B cell (primary cell): ENCODE measurements around the gene TCAP. TPM values are rescaled to one million over a fixed set of nuclear protein-coding genes. Genes with fewer than 3 reads are reported as not detected.

Experiments
- ATAC-seq: fragments of 200-7000 bp; cut with Tn5 transposase; one replicate; pipeline ENCODE4 v1.10.0; 2021; ENCODE audit warnings: low read depth, mild to moderate bottlenecking, moderate number of reproducible peaks, moderate library complexity
- CTCF ChIA-PET: fragments of 350-600 bp; sonication (Branson Sonifier 250); formaldehyde crosslinking; loops from one replicate; lab custom pipeline; 2021; ENCODE audit warnings: antibody characterized with exemption, inconsistent platforms; lab: Charles Lee
- POLR2A ChIA-PET: fragments of 350-600 bp; sonication (Branson Sonifier 250); formaldehyde crosslinking; loops from one replicate; lab custom pipeline; 2021; ENCODE audit warnings: antibody characterized with exemption; lab: Charles Lee
- DNase-seq: peaks from one replicate; pipeline ENCODE4 v3.0.0; 2013
- H2AFZ ChIP-seq: 2 replicates; pipeline ENCODE4 v1.6.1; 2012; ENCODE audit warnings: mild to moderate bottlenecking, low read depth, low read length; ENCODE audit not compliant: insufficient read depth, poor library complexity, severe bottlenecking
- H3K27ac ChIP-seq, 2 donors: 1 replicate in 1 of 2; 2 replicates in 1 of 2; pipeline ENCODE4 v1.5.1; 2012 to 2013; ENCODE audit warnings: low read length in 2 of 2, mild to moderate bottlenecking in 2 of 2, moderate library complexity in 1 of 2
- H3K27me3 ChIP-seq, 4 experiments: fragments of 200-600 bp in 1 of 4; sonication (generic) in 1 of 4; replicated peaks in 1 of 4; 1 replicate in 2 of 4; 2 replicates in 2 of 4; pipeline versions ENCODE4 v1.6.1 to v1.7.0; 2013 to 2016; ENCODE audit warnings: low read length in 3 of 4, mild to moderate bottlenecking in 2 of 4, mixed read lengths in 1 of 4, moderate library complexity in 1 of 4; ENCODE audit not compliant: insufficient read depth in 4 of 4, control insufficient read depth in 3 of 4; ENCODE audit errors: control extremely low read depth in 1 of 4
- H3K36me3 ChIP-seq, 2 experiments: replicated peaks in 1 of 2; 1 replicate in 1 of 2; 2 replicates in 1 of 2; pipeline versions ENCODE4 v1.6.1 to v1.7.1; 2013; ENCODE audit warnings: low read length in 1 of 2; ENCODE audit not compliant: insufficient read depth in 2 of 2, control insufficient read depth in 1 of 2; ENCODE audit errors: control extremely low read depth in 1 of 2, extremely low read depth in 1 of 2
- H3K4me1 ChIP-seq, 2 donors: fragments of 200-600 bp in 1 of 2; sonication (generic) in 1 of 2; 1 replicate in 1 of 2; 2 replicates in 1 of 2; pipeline versions ENCODE4 v1.5.1 to v1.6.1; 2013 to 2017; ENCODE audit warnings: low read length in 2 of 2; ENCODE audit not compliant: control insufficient read depth in 2 of 2, insufficient read depth in 2 of 2
- H3K4me2 ChIP-seq: replicated peaks from 2 replicates; pipeline ENCODE3; 2012; ENCODE audit warnings: mild to moderate bottlenecking, low read depth, low read length; ENCODE audit not compliant: poor library complexity, severe bottlenecking
- H3K4me3 ChIP-seq, 5 experiments: fragments of 200-600 bp in 1 of 5; sonication (generic) in 1 of 5; 1 replicate in 3 of 5; 2 replicates in 2 of 5; pipeline versions ENCODE4 v1.5.1 to v1.7.0; 2011 to 2016; ENCODE audit warnings: low read length in 4 of 5, mild to moderate bottlenecking in 4 of 5, low read depth in 2 of 5, control low read depth in 1 of 5, moderate library complexity in 1 of 5; ENCODE audit not compliant: insufficient read depth in 1 of 5; ENCODE audit errors: control extremely low read depth in 1 of 5, extremely low read depth in 1 of 5
- H3K79me2 ChIP-seq: fragments of 200-600 bp; sonication (generic); one replicate; pipeline ENCODE4 v1.6.0; 2016; ENCODE audit warnings: low read length; ENCODE audit not compliant: control insufficient read depth, insufficient read depth
- H3K9ac ChIP-seq: fragments of 200-600 bp; sonication (generic); 2 replicates; pipeline ENCODE4 v1.6.1; 2017; ENCODE audit warnings: mild to moderate bottlenecking, low read length, moderate library complexity
- H3K9me3 ChIP-seq, 3 donors: one replicate each; pipeline versions ENCODE4 v1.6.1 to v1.7.1; 2013; ENCODE audit warnings: low read length in 2 of 3; ENCODE audit not compliant: control insufficient read depth in 2 of 3, insufficient read depth in 1 of 3; ENCODE audit errors: control extremely low read depth in 1 of 3
- H4K20me1 ChIP-seq: 2 replicates; pipeline ENCODE4 v1.6.0; 2012; ENCODE audit warnings: mild to moderate bottlenecking, low read length; ENCODE audit not compliant: insufficient read depth, control insufficient read depth, poor library complexity, severe bottlenecking
- H3K27ac Mint-ChIP-seq: one replicate; pipeline ENCODE4 v1.8.0; 2021; ENCODE audit warnings: mixed read lengths
- H3K27me3 Mint-ChIP-seq: one replicate; pipeline ENCODE4 v1.8.0; 2021; ENCODE audit warnings: mixed read lengths
- H3K4me1 Mint-ChIP-seq: one replicate; pipeline ENCODE4 v1.8.0; 2021; ENCODE audit warnings: mixed read lengths
- H3K4me3 Mint-ChIP-seq: one replicate; pipeline ENCODE4 v1.8.0; 2021; ENCODE audit warnings: mixed read lengths
- H3K9me3 Mint-ChIP-seq: one replicate; pipeline ENCODE4 v1.8.0; 2022; ENCODE audit warnings: mixed read lengths; ENCODE audit not compliant: insufficient read depth
- CTCF ChIP-seq: fragments of 200-600 bp; IDR thresholded peaks from one replicate; pipeline ENCODE4 v1.8.0; 2022; ENCODE audit warnings: antibody characterized with exemption, mild to moderate bottlenecking
- EZH2 ChIP-seq: IDR thresholded peaks from 2 replicates; pipeline ENCODE4 v1.6.1; 2012; ENCODE audit warnings: borderline replicate concordance, low read depth, mild to moderate bottlenecking, moderate library complexity, low read length; ENCODE audit not compliant: insufficient read depth, poor library complexity, severe bottlenecking
- WGBS: methylation state at CpG from one replicate; pipeline ENCODE4 v1.1.5; 2013; ENCODE audit warnings: missing lambda C conversion rate; ENCODE audit not compliant: insufficient coverage; 5-methylcytosine and 5-hydroxymethylcytosine counted together
- intact Hi-C: fragments of 100-400 bp; cut with micrococcal nuclease; formaldehyde crosslinking; loops from one replicate; pipeline ENCODE4 v1.10.0; 2022
- polyA plus RNA-seq: library from polyadenylated mRNA; depleted of rRNA; stranded (reverse); fragments of >200 nt; gene quantifications from 2 replicates; pipeline ENCODE4 v1.2.3, GENCODE V29; 2012
- total RNA-seq, 2 donors: library from RNA; stranded (reverse); fragments of 120-200 nt in 1 of 2; gene quantifications; 1 replicate in 1 of 2; 2 replicates in 1 of 2; pipeline versions ENCODE4 v1.2.3 to v1.2.4, GENCODE V29; 2013 to 2022

The TCAP gene
- total and polyA plus RNA-seq, 2 donors (not counting 1 experiment from before 2014, with no cell fraction given): 3.8 to 5.1 TPM

- Histone ChIP-seq H2AFZ (no peak overlapping the region), H4K20me1 (no peaks in the 10 kb centered on the region), H3K9me3 (no peaks in the 10 kb centered on the region), H3K4me2 (peak overlapping the region; percentile 97), H3K9ac (no peak overlapping the region), H3K4me3 (no peak overlapping the region), H3K79me2 (peaks cover 4% of the 10 kb centered on the region), H3K36me3 (no peaks in the 10 kb centered on the region), H3K4me1 (peaks cover 25 to 46% of the 10 kb centered on the region in 2 donors), H3K27me3 (peaks cover 0 to 12% (median 0%) of the 10 kb centered on the region in 4 experiments), H3K27ac (no peak overlapping the region)
- intact Hi-C loops: no loop called here
- H3K27me3 Mint-ChIP-seq: peaks cover 8% of the 10 kb centered on the region
- WGBS: 63% methylated on average over 8 of the region's 13 CpGs
- H3K4me1 Mint-ChIP-seq: peaks cover 29% of the 10 kb centered on the region
- POLR2A ChIA-PET: interaction anchor here (0.6 to 1.8 kb wide), 3 partner anchors 12 to 68 kb away, joined by 3 read pairs; no protein-coding TSS in a partner anchor
- DNase-seq (no peak), ATAC-seq (no peak)
- H3K4me3 Mint-ChIP-seq: peak overlapping the region; percentile 88
- CTCF ChIA-PET: interaction anchor here (0.6 to 13.0 kb wide), 12 partner anchors 9 to 361 kb away, joined by 3 to 262 read pairs (median 34); partner anchors contain the start of genes MIEN1, PNMT, PSMD3 and STARD3
- H3K9me3 Mint-ChIP-seq: no peaks in the 10 kb centered on the region
- H3K27ac Mint-ChIP-seq: no peak overlapping the region
- TF ChIP-seq CTCF (no peak), EZH2 (no peak)
These were observed 46.0 kb upstream of the TCAP start for GRCh38 chr17:39618956-39619785.

DNA sequence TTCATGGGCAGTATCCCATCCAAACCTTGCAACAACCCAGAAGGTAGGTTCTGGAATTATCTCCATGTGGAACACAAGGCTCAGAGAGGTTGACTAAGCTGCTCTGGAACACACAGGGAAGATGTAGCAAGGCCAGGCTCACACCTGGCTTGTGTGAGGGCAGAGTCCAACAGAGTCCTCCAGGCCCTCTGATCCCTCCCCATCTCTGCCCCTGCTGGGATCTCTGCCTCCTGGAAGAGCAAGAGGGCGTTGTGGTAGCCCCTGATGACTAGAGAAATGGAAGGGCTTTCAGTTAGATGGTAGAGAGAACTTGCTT lies 45.4 kb upstream of the TCAP start:
- H3K4me3 Mint-ChIP-seq: peak overlapping the region; percentile 88

More for the DNA sequence above, 45.4 kb upstream of the TCAP start:
- intact Hi-C loops: loop anchor here (5.0 kb wide), 1 partner anchor 113 kb away; the partner anchor contains the start of gene MIEN1
- H3K27me3 Mint-ChIP-seq: peaks cover 4% of the 10 kb centered on the region
- H3K9ac ChIP-seq: no peak overlapping the region
- CTCF ChIA-PET: interaction anchor here (1.1 to 13.0 kb wide), 11 partner anchors 9 to 360 kb away, joined by 3 to 262 read pairs (median 51); partner anchors contain the start of genes MIEN1, PNMT, PSMD3 and STARD3
- WGBS: no CpG with 5 or more reads among the region's 1 CpG
- peaks cover 7% of the 10 kb centered on the region for H3K79me2 ChIP-seq
- POLR2A ChIA-PET: interaction anchor here (0.6 to 1.8 kb wide), 2 partner anchors 12 to 69 kb away, joined by 3 read pairs; no protein-coding TSS in a partner anchor
- H3K27ac Mint-ChIP-seq: peak overlapping the region; percentile 32
- H3K4me1 ChIP-seq: peaks cover 25 to 46% of the 10 kb centered on the region in 2 donors
- TF ChIP-seq EZH2: no peak
- no peak for TF ChIP-seq CTCF
- no peak overlapping the region for H3K4me3 ChIP-seq
- H3K4me1 Mint-ChIP-seq: peaks cover 27% of the 10 kb centered on the region
- peaks cover 0 to 10% (median 1%) of the 10 kb centered on the region in 4 experiments for H3K27me3 ChIP-seq
- H3K4me2 ChIP-seq: no peak overlapping the region
- ATAC-seq (no peak), DNase-seq (no peak)
- H2AFZ ChIP-seq: no peak overlapping the region
- no peaks in the 10 kb centered on the region for H3K9me3 ChIP-seq
- H4K20me1 ChIP-seq: no peaks in the 10 kb centered on the region
- no peak overlapping the region for H3K27ac ChIP-seq
- H3K36me3 ChIP-seq: no peaks in the 10 kb centered on the region
- no peaks in the 10 kb centered on the region for H3K9me3 Mint-ChIP-seq
